Natural killer cell (primary cell): ENCODE results near the gene LRFN3. TPM values are rescaled to one million over a fixed set of nuclear protein-coding genes. Genes with fewer than 3 reads are reported as not detected.

Source experiments
- ATAC-seq, 3 donors: fragments of 150-1000 bp in 2 of 3; fragments of 200-7000 bp in 1 of 3; cut with Tn5 transposase; 1 replicate in 1 of 3; 2 replicates in 2 of 3; pipeline ENCODE4 v1.10.0; 2021; ENCODE audit warnings: mild to moderate bottlenecking in 2 of 3, moderate library complexity in 2 of 3
- DNase-seq, 2 donors: peaks; one replicate each; pipeline versions ENCODE4 v3.0.0 to v3.0.0-alpha.2; 2013 to 2021; ENCODE audit warnings: mixed read lengths in 1 of 2
- H3K27ac ChIP-seq: one replicate; pipeline ENCODE4 v1.5.1; 2013; ENCODE audit warnings: mild to moderate bottlenecking, low read length
- H3K27me3 ChIP-seq: one replicate; pipeline ENCODE4 v1.6.1; 2013; ENCODE audit warnings: low read length; ENCODE audit not compliant: control insufficient read depth, insufficient read depth
- H3K36me3 ChIP-seq: one replicate; pipeline ENCODE4 v1.6.1; 2013; ENCODE audit warnings: low read length; ENCODE audit not compliant: control insufficient read depth, insufficient read depth
- H3K4me1 ChIP-seq: one replicate; pipeline ENCODE4 v1.6.1; 2013; ENCODE audit warnings: low read length; ENCODE audit not compliant: control insufficient read depth, insufficient read depth
- H3K4me3 ChIP-seq: one replicate; pipeline ENCODE4 v1.5.1; 2013; ENCODE audit warnings: low read length
- H3K9me3 ChIP-seq: one replicate; pipeline ENCODE4 v1.6.1; 2013; ENCODE audit warnings: low read length; ENCODE audit not compliant: control insufficient read depth, insufficient read depth
- H3K27ac Mint-ChIP-seq, 2 donors: one replicate each; pipeline ENCODE4 v1.8.0; 2022; ENCODE audit warnings: mild to moderate bottlenecking in 2 of 2, mixed read lengths in 2 of 2, moderate library complexity in 1 of 2
- H3K27me3 Mint-ChIP-seq, 2 donors: one replicate each; pipeline ENCODE4 v1.8.0; 2022; ENCODE audit warnings: low read depth in 2 of 2, mixed read lengths in 2 of 2
- H3K36me3 Mint-ChIP-seq: one replicate; pipeline ENCODE4 v1.8.0; 2022; ENCODE audit warnings: mixed read lengths
- H3K4me1 Mint-ChIP-seq, 2 donors: one replicate each; pipeline ENCODE4 v1.8.0; 2022; ENCODE audit warnings: mixed read lengths in 2 of 2
- H3K4me3 Mint-ChIP-seq: one replicate; pipeline ENCODE4 v1.8.0; 2022; ENCODE audit warnings: mild to moderate bottlenecking, moderate library complexity, mixed read lengths
- H3K9me3 Mint-ChIP-seq, 2 donors: one replicate each; pipeline ENCODE4 v1.8.0; 2022; ENCODE audit warnings: mixed read lengths in 2 of 2
- CTCF ChIP-seq: fragments of 200-600 bp; IDR thresholded peaks from one replicate; pipeline ENCODE4 v1.8.0; 2022; ENCODE audit warnings: antibody characterized with exemption
- WGBS: methylation state at CpG from one replicate; pipeline ENCODE4 v1.1.7; 2013; ENCODE audit warnings: missing lambda C conversion rate; ENCODE audit not compliant: insufficient coverage; 5-methylcytosine and 5-hydroxymethylcytosine counted together
- intact Hi-C: fragments of 100-400 bp; cut with micrococcal nuclease; formaldehyde crosslinking; loops from one replicate; pipeline ENCODE4 v1.14.2; 2022
- total RNA-seq, 4 donors: library from RNA; stranded (reverse); fragments of 120-200 nt in 1 of 4; gene quantifications; one replicate each; pipeline versions ENCODE4 v1.2.3 to v1.2.4, GENCODE V29; 2013 to 2022

The LRFN3 gene
- total RNA-seq, 3 donors from 2014 or later (not counting 1 experiment from before 2014, with no cell fraction given): 2.6 to 9.3 (median 3.2) TPM

GRCh38 chr19:35919306-35919705, 16.9 kb upstream of the LRFN3 start:
- Mint-ChIP-seq H3K27ac (no peak overlapping the region), H3K4me1 (peaks cover 0 to 5% of the 10 kb centered on the region in 2 donors), H3K4me3 (no peak overlapping the region), H3K9me3 (no peaks in the 10 kb centered on the region), H3K27me3 (no peaks in the 10 kb centered on the region), H3K36me3 (no peaks in the 10 kb centered on the region)
- Histone ChIP-seq H3K4me1 (no peaks in the 10 kb centered on the region), H3K9me3 (no peaks in the 10 kb centered on the region), H3K36me3 (no peaks in the 10 kb centered on the region), H3K27me3 (no peaks in the 10 kb centered on the region), H3K4me3 (no peak overlapping the region), H3K27ac (no peak overlapping the region)
- TF ChIP-seq CTCF: no peak
- ATAC-seq: no peak
- intact Hi-C loops: no loop called here
- WGBS: 93% methylated on average over 9 of the region's 11 CpGs
- no peak for DNase-seq

DNA sequence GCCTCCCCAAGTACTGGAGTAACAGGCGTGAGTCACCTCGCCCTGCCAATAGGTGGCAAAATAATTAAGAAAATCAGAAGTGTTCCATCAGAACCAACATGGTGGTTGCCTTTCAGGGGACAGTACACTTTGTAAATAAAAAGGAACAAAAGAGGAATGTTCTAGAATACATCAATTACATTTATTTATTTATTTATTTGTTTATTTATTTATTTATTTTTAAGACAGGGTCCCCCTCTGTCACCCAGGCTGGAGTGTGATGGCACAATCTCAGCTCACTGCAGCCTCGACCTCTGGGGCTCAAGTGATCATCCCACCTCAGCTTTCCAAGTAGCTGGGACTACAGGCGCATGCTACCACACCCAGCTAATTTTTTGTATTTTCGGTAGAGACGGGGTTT, 15.2 kb upstream of the LRFN3 start:
- H3K36me3 ChIP-seq: no peaks in the 10 kb centered on the region
- H3K4me3 Mint-ChIP-seq: no peak overlapping the region
- H3K36me3 Mint-ChIP-seq: no peaks in the 10 kb centered on the region
- H3K27ac ChIP-seq: no peak overlapping the region
- H3K27ac Mint-ChIP-seq: no peak overlapping the region
- H3K4me1 ChIP-seq: no peaks in the 10 kb centered on the region
- H3K27me3 ChIP-seq: no peaks in the 10 kb centered on the region
- H3K4me3 ChIP-seq: no peak overlapping the region
- intact Hi-C loops: no loop called here
- H3K4me1 Mint-ChIP-seq: peaks cover 0 to 4% of the 10 kb centered on the region in 2 donors
- TF ChIP-seq CTCF: no peak
- no peaks in the 10 kb centered on the region for H3K9me3 Mint-ChIP-seq
- H3K9me3 ChIP-seq: peaks cover 4% of the 10 kb centered on the region
- H3K27me3 Mint-ChIP-seq: no peaks in the 10 kb centered on the region
- DNase-seq (no peak), ATAC-seq (no peak)
- 82% methylated on average over 5 of the region's 6 CpGs for WGBS

DNA sequence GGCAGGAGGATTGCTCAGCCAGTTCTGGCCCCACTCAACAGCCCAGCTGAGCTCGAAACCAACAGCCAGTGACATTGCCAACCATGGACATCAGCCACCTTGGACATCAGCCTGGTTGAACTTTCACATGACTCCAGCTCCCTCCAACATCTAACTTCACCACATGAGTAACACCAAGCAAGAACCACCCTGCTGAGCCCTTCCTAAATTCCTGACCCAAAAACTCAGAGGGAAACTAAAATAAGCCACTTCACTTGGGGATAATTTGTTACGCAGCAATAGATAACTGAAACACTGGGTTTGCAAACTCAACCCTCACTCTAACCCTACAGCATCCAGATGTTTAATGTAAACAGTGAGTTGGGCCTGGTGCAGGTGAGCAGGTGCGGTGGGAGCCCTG, 10.7 kb upstream of the LRFN3 start:
- intact Hi-C loops: no loop called here
- H3K27ac Mint-ChIP-seq: no peak overlapping the region

More for the DNA sequence above, 10.7 kb upstream of the LRFN3 start:
- H3K27me3 ChIP-seq: no peaks in the 10 kb centered on the region
- DNase-seq: no peak
- no peaks in the 10 kb centered on the region for H3K27me3 Mint-ChIP-seq
- H3K36me3 ChIP-seq: no peaks in the 10 kb centered on the region
- peaks cover 4% of the 10 kb centered on the region for H3K9me3 ChIP-seq
- H3K27ac ChIP-seq: no peak overlapping the region
- ATAC-seq: no peak
- peaks cover 16 to 38% of the 10 kb centered on the region in 2 donors for H3K4me1 Mint-ChIP-seq
- no peak overlapping the region for H3K4me3 ChIP-seq
- TF ChIP-seq CTCF: no peak
- no peaks in the 10 kb centered on the region for H3K36me3 Mint-ChIP-seq
- 98% methylated on average over 2 of the region's 3 CpGs for WGBS
- H3K4me1 ChIP-seq: peaks cover 36% of the 10 kb centered on the region
- H3K4me3 Mint-ChIP-seq: no peak overlapping the region
- H3K9me3 Mint-ChIP-seq: no peaks in the 10 kb centered on the region
